Breast epithelium (tissue), 4 donors: Measurements from ENCODE around the gene USP1. TPM values are rescaled to one million over a fixed set of nuclear protein-coding genes. Genes with fewer than 3 reads are reported as not detected.

ENCODE experiments used
- DNase-seq, 2 donors: peaks; one replicate each; pipeline ENCODE4 v3.0.0-alpha.2; 2019; ENCODE audit warnings: low spot score in 2 of 2
- H3K27ac ChIP-seq, 2 donors: fragments of 200-600 bp; sonication (generic) in 1 of 2; one replicate each; pipeline ENCODE4 v1.5.1; 2016 to 2019; ENCODE audit warnings: mild to moderate bottlenecking in 1 of 2
- H3K27me3 ChIP-seq, 2 donors: fragments of 200-600 bp; sonication (generic) in 1 of 2; one replicate each; pipeline versions ENCODE4 v1.5.1 to v1.6.0; 2017 to 2019; ENCODE audit warnings: control low read depth in 1 of 2, mild to moderate bottlenecking in 1 of 2
- H3K36me3 ChIP-seq: fragments of 200-600 bp; one replicate; pipeline ENCODE4 v1.5.1; 2019
- H3K4me1 ChIP-seq, 2 donors: fragments of 200-600 bp; sonication (generic); one replicate each; pipeline ENCODE4 v1.5.1; 2016 to 2019; ENCODE audit warnings: control low read depth in 1 of 2
- H3K4me3 ChIP-seq, 3 donors: fragments of 200-600 bp; sonication (generic); 1 replicate in 2 of 3; 2 replicates in 1 of 3; pipeline ENCODE4 v1.5.1; 2016 to 2019; ENCODE audit warnings: mild to moderate bottlenecking in 3 of 3, moderate library complexity in 2 of 3
- H3K9me3 ChIP-seq, 2 donors: fragments of 200-600 bp; sonication (generic) in 1 of 2; one replicate each; pipeline ENCODE4 v1.5.1; 2016 to 2019; ENCODE audit warnings: control low read depth in 1 of 2
- POLR2A ChIP-seq: fragments of 450-650 bp; IDR thresholded peaks from one replicate; pipeline ENCODE4 v1.6.1; 2016; ENCODE audit warnings: antibody characterized with exemption, mild to moderate bottlenecking, moderate library complexity
- POLR2AphosphoS5 ChIP-seq, 3 donors: sonication (generic); formaldehyde crosslinking; IDR thresholded peaks; one replicate each; pipeline ENCODE4 v1.6.1; 2017; ENCODE audit warnings: antibody characterized with exemption in 3 of 3
- intact Hi-C: fragments of 100-400 bp; cut with DNase I; formaldehyde crosslinking; loops from one replicate; pipeline ENCODE4 v1.15.1; 2023; ENCODE audit warnings: low total_unique reads
- total RNA-seq, 3 donors: library from RNA; depleted of rRNA; stranded (reverse); fragments of >200 nt; gene quantifications; one replicate each; pipeline ENCODE4 v1.1.0, GENCODE V29; 2016
- TF ChIP-seq, protein P1 (sequence below), 3 donors: fragments of 450-650 bp; IDR thresholded peaks; one replicate each; pipeline ENCODE4 v1.5.1; 2016 to 2017; ENCODE audit warnings: antibody characterized with exemption in 3 of 3, mild to moderate bottlenecking in 3 of 3, moderate library complexity in 3 of 3

The USP1 gene
- total RNA-seq, 3 donors from 2014 or later: 19.4 to 39.7 (median 29.8) TPM

DNA sequence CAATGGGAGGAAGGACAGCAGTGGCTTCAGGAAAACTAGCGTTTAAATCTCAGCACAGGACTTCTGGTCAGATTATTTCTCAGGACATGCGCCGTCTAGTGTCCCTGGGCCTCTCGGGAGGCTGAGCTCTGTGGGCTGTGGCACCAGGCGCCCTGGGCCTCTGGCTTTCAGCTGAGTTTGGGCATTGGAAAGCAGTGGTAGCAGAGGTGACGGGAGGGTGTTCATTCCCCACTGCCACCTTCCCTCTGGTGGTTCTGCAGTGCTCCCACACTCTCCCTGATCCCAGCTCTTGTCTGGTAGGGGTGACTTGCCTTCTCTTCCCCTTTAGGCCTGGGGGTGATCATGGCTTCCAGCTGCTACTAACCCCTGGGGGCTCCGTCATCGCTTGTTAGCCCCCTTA is 42.2 kb upstream of the USP1 start:
- intact Hi-C loops: no loop called here
- no peaks in the 10 kb centered on the region for H3K4me1 ChIP-seq
- no peak overlapping the region for H3K27ac ChIP-seq
- TF ChIP-seq, protein P1, sequence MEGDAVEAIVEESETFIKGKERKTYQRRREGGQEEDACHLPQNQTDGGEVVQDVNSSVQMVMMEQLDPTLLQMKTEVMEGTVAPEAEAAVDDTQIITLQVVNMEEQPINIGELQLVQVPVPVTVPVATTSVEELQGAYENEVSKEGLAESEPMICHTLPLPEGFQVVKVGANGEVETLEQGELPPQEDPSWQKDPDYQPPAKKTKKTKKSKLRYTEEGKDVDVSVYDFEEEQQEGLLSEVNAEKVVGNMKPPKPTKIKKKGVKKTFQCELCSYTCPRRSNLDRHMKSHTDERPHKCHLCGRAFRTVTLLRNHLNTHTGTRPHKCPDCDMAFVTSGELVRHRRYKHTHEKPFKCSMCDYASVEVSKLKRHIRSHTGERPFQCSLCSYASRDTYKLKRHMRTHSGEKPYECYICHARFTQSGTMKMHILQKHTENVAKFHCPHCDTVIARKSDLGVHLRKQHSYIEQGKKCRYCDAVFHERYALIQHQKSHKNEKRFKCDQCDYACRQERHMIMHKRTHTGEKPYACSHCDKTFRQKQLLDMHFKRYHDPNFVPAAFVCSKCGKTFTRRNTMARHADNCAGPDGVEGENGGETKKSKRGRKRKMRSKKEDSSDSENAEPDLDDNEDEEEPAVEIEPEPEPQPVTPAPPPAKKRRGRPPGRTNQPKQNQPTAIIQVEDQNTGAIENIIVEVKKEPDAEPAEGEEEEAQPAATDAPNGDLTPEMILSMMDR (IDR thresholded peaks at IDR 0.05): no peak
- TF ChIP-seq POLR2A (no peak), POLR2AphosphoS5 (IDR thresholded peaks at IDR 0.05) (no peak)
- DNase-seq: no peak
- H3K27me3 ChIP-seq: no peaks in the 10 kb centered on the region
- no peaks in the 10 kb centered on the region for H3K36me3 ChIP-seq
- no peaks in the 10 kb centered on the region for H3K9me3 ChIP-seq
- no peak overlapping the region for H3K4me3 ChIP-seq

DNA sequence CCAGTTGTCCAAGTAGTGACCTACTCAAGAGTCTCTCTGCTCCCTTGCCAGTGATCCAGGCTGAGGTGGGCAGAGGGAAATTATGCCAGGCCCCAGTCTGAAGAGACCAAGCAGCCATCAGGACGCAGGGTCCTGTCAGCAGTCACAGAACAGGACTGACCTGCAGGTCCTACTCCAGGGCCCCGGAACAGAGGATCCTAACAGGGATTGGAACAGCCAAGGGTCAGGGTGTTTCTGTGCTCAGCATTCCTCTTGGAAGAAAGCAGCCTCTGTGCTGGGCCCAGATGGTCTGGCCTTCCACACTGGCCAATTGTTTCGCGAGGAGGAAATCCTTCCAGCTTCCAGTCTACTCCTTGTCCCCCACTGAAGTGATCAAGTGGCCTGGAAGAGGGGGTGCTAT is 41.6 kb upstream of the USP1 start:
- Histone ChIP-seq H3K36me3 (no peaks in the 10 kb centered on the region), H3K27me3 (no peaks in the 10 kb centered on the region), H3K27ac (no peak overlapping the region), H3K4me1 (no peaks in the 10 kb centered on the region), H3K4me3 (no peak overlapping the region), H3K9me3 (no peaks in the 10 kb centered on the region)
- DNase-seq: no peak
- no peak for TF ChIP-seq POLR2A
- TF ChIP-seq, protein P1 (IDR thresholded peaks at IDR 0.05): no peak
- TF ChIP-seq POLR2AphosphoS5 (IDR thresholded peaks at IDR 0.05): no peak
- intact Hi-C loops: no loop called here

DNA sequence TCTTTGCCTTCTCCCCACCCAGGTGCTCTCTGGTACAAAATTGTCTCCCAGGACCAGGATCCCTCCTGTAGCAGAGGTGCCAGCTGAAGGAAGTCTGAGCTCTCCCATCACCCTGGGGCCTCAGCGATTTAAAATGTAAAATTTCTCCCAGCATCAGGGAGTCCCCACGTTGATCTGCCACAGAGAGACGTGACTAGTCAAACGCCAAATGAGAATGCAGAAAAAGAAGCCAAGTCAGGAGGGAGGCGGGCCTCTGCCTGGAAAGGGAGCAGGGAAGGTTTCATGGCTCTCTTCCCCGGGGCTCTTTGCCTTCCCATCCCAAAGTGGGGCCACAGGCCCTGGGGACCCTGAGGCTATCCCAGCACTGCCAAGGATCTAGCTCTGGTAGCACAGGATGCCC is 40.0 kb upstream of the USP1 start:
- Histone ChIP-seq H3K27ac (no peak overlapping the region), H3K4me1 (no peaks in the 10 kb centered on the region), H3K4me3 (no peak overlapping the region), H3K36me3 (no peaks in the 10 kb centered on the region), H3K9me3 (no peaks in the 10 kb centered on the region), H3K27me3 (no peaks in the 10 kb centered on the region)
- intact Hi-C loops: no loop called here
- TF ChIP-seq, protein P1 (IDR thresholded peaks at IDR 0.05): no peak
- TF ChIP-seq POLR2A (no peak), POLR2AphosphoS5 (IDR thresholded peaks at IDR 0.05) (no peak)
- no peak for DNase-seq

DNA sequence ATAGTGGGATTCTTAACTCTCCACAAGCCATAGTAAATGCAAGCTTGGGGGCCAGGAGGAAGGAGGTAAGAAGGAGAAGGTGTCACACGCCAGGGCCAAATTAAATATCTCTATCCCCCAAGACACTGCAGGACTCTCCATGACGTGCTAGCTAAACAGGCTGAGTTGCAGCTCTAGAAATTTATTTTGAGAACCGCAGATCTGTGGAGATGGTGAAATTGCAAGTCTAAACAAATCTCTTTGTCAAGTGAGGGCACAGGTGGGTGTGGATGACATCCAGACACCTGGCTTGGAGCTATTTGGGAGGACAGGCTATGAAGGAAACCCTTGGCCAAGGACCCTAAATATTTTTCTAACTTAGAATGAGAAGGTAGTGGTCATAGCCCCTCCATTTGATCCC is 39.5 kb upstream of the USP1 start:
- no peaks in the 10 kb centered on the region for H3K27me3 ChIP-seq
- no peak for TF ChIP-seq POLR2AphosphoS5 (IDR thresholded peaks at IDR 0.05)
- TF ChIP-seq, protein P1 (IDR thresholded peaks at IDR 0.05): no peak
- intact Hi-C loops: no loop called here
- no peaks in the 10 kb centered on the region for H3K4me1 ChIP-seq
- no peak for DNase-seq
- H3K9me3 ChIP-seq: no peaks in the 10 kb centered on the region
- H3K27ac ChIP-seq: no peak overlapping the region
- H3K4me3 ChIP-seq: no peak overlapping the region
- H3K36me3 ChIP-seq: no peaks in the 10 kb centered on the region

DNA sequence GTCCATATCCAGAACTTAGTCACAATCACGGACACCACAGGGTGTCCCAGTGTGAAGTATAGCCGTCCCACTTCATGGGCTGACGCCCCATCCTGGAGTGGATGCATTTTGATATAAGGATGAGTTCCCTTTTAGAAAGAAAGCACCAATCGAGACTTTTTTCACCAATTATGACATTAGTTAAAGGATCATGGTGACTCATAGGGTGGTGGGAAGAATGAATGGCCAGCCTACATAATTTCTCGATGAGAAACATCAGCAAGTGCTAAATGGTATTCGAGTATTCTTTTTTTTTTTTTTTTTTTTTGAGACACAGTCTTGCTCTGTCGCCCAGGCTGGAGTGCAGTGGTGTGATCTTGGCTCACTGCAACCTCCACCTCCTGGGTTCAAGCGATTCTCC is 38.5 kb upstream of the USP1 start:
- TF ChIP-seq POLR2A (no peak), POLR2AphosphoS5 (IDR thresholded peaks at IDR 0.05) (no peak)
- TF ChIP-seq, protein P1 (IDR thresholded peaks at IDR 0.05): no peak
- no peak overlapping the region for H3K4me3 ChIP-seq
- H3K27ac ChIP-seq: no peak overlapping the region
- H3K27me3 ChIP-seq: no peaks in the 10 kb centered on the region
- DNase-seq: no peak
- no peaks in the 10 kb centered on the region for H3K36me3 ChIP-seq
- no peaks in the 10 kb centered on the region for H3K4me1 ChIP-seq
- intact Hi-C loops: no loop called here
- no peaks in the 10 kb centered on the region for H3K9me3 ChIP-seq
